HEK293 (cell line): Measurements from ENCODE around the gene TEC.
A peak's percentile ranks its signal among the peaks of the same experiment; 100 is the strongest.

ENCODE experiments used
- CTCF ChIA-PET: fragments of 350-600 bp; formaldehyde crosslinking; extraction: SDS; loops from one replicate; lab custom pipeline; 2021; ENCODE audit warnings: antibody characterized with exemption; lab: Yijun Ruan, JAX
- POLR2A ChIA-PET: fragments of 300-600 bp; formaldehyde crosslinking; extraction: SDS; loops from one replicate; lab custom pipeline; 2020; ENCODE audit warnings: antibody characterized with exemption, inconsistent platforms; lab: Yijun Ruan, JAX
- H3K27ac ChIP-seq: fragments of 200-500 bp; sonication (Bioruptor generic); 2 replicates; pipeline ENCODE4 v1.5.1; 2014; ENCODE audit warnings: low read depth, low read length, control low read depth, inconsistent platforms; ENCODE audit errors: extremely low read depth
- H3K36me3 ChIP-seq, 2 experiments: fragments of 200-500 bp in 1 of 2; sonication (Bioruptor generic) in 1 of 2; 1 replicate in 1 of 2; 2 replicates in 1 of 2; pipeline ENCODE4 v1.5.1; 2014 to 2017; ENCODE audit warnings: inconsistent platforms in 2 of 2, low read length in 2 of 2; ENCODE audit not compliant: control insufficient read depth in 2 of 2, insufficient read depth in 1 of 2
- H3K4me1 ChIP-seq: fragments of 200-500 bp; sonication (Bioruptor generic); 2 replicates; pipeline ENCODE4 v1.5.1; 2014; ENCODE audit warnings: mild to moderate bottlenecking, low read length, inconsistent platforms; ENCODE audit not compliant: control insufficient read depth, insufficient read depth
- H3K4me3 ChIP-seq: 2 replicates; pipeline ENCODE4 v1.5.1; 2011; ENCODE audit warnings: low read depth, mild to moderate bottlenecking, control low read depth, low read length, moderate library complexity
- H3K9me3 ChIP-seq: fragments of 200-500 bp; sonication (Bioruptor generic); 2 replicates; pipeline ENCODE4 v1.5.1; 2014; ENCODE audit warnings: low read depth, low read length, inconsistent platforms; ENCODE audit not compliant: control insufficient read depth, insufficient read depth
- FEZF1 ChIP-seq: fragments of 450-650 bp; formaldehyde crosslinking; IDR thresholded peaks from 2 replicates; pipeline ENCODE4 v1.5.1; 2016; ENCODE audit warnings: missing biosample characterization, missing genetic modification characterization
- GLIS1 ChIP-seq: fragments of 450-650 bp; formaldehyde crosslinking; IDR thresholded peaks from 2 replicates; pipeline ENCODE4 v1.5.1; 2016; ENCODE audit warnings: missing biosample characterization, missing genetic modification characterization
- OSR2 ChIP-seq: fragments of 450-650 bp; formaldehyde crosslinking; IDR thresholded peaks from 2 replicates; pipeline ENCODE4 v1.5.1; 2016; ENCODE audit warnings: missing biosample characterization, missing genetic modification characterization
- PATZ1 ChIP-seq: fragments of 450-650 bp; formaldehyde crosslinking; IDR thresholded peaks from 2 replicates; pipeline ENCODE4 v1.5.1; 2016; ENCODE audit warnings: missing biosample characterization, missing genetic modification characterization
- RBAK ChIP-seq: fragments of 450-650 bp; formaldehyde crosslinking; IDR thresholded peaks from 2 replicates; pipeline ENCODE4 v1.5.1; 2016; ENCODE audit warnings: missing biosample characterization, missing genetic modification characterization
- SALL2 ChIP-seq: fragments of 450-650 bp; formaldehyde crosslinking; IDR thresholded peaks from 2 replicates; pipeline ENCODE4 v1.5.0; 2017; ENCODE audit warnings: missing biosample characterization, mild to moderate bottlenecking, missing genetic modification characterization, borderline replicate concordance
- SCRT1 ChIP-seq: fragments of 450-650 bp; formaldehyde crosslinking; IDR thresholded peaks from 2 replicates; pipeline ENCODE4 v1.5.1; 2016; ENCODE audit warnings: missing biosample characterization, missing genetic modification characterization, borderline replicate concordance
- TSHZ1 ChIP-seq: fragments of 450-650 bp; formaldehyde crosslinking; IDR thresholded peaks from 2 replicates; pipeline ENCODE4 v1.5.1; 2016; ENCODE audit warnings: missing biosample characterization, missing genetic modification characterization, borderline replicate concordance
- ZBTB8A ChIP-seq: fragments of 450-650 bp; formaldehyde crosslinking; IDR thresholded peaks from 2 replicates; pipeline ENCODE4 v1.5.1; 2016; ENCODE audit warnings: missing biosample characterization, missing genetic modification characterization
- ZEB2 ChIP-seq: fragments of 450-650 bp; formaldehyde crosslinking; IDR thresholded peaks from 2 replicates; pipeline ENCODE4 v1.5.1; 2016; ENCODE audit warnings: missing biosample characterization, missing genetic modification characterization
- ZNF114 ChIP-seq: fragments of 450-650 bp; formaldehyde crosslinking; IDR thresholded peaks from 2 replicates; pipeline ENCODE4 v1.5.0; 2017; ENCODE audit warnings: missing biosample characterization, missing genetic modification characterization
- ZNF169 ChIP-seq: fragments of 450-650 bp; formaldehyde crosslinking; IDR thresholded peaks from 2 replicates; pipeline ENCODE4 v1.5.1; 2016; ENCODE audit warnings: missing biosample characterization, missing genetic modification characterization
- ZNF18 ChIP-seq: fragments of 450-650 bp; formaldehyde crosslinking; IDR thresholded peaks from 2 replicates; pipeline ENCODE4 v1.5.1; 2016; ENCODE audit warnings: missing biosample characterization, missing genetic modification characterization
- ZNF184 ChIP-seq: fragments of 450-650 bp; IDR thresholded peaks from 2 replicates; pipeline ENCODE4 v1.5.1; 2018; ENCODE audit warnings: missing biosample characterization, mild to moderate bottlenecking, missing genetic modification characterization
- ZNF24 ChIP-seq: fragments of 450-650 bp; formaldehyde crosslinking; IDR thresholded peaks from 2 replicates; pipeline ENCODE4 v1.5.1; 2016; ENCODE audit warnings: missing biosample characterization, missing genetic modification characterization
- ZNF335 ChIP-seq: fragments of 450-650 bp; formaldehyde crosslinking; conservative IDR thresholded peaks from 2 replicates; pipeline ENCODE4 v1.5.1; 2016; ENCODE audit warnings: missing biosample characterization, missing genetic modification characterization
- ZNF580 ChIP-seq: fragments of 450-650 bp; formaldehyde crosslinking; IDR thresholded peaks from 2 replicates; pipeline ENCODE4 v1.5.1; 2016; ENCODE audit warnings: missing biosample characterization, missing genetic modification characterization
- ZNF585B ChIP-seq: fragments of 450-650 bp; formaldehyde crosslinking; IDR thresholded peaks from 2 replicates; pipeline ENCODE4 v1.5.1; 2016; ENCODE audit warnings: missing biosample characterization, missing genetic modification characterization
- ZNF629 ChIP-seq: fragments of 450-650 bp; formaldehyde crosslinking; IDR thresholded peaks from 2 replicates; pipeline ENCODE4 v1.5.1; 2017; ENCODE audit warnings: missing biosample characterization, missing genetic modification characterization
- ZNF670 ChIP-seq: fragments of 450-650 bp; formaldehyde crosslinking; IDR thresholded peaks from 2 replicates; pipeline ENCODE4 v1.5.1; 2016; ENCODE audit warnings: missing biosample characterization, missing genetic modification characterization, low read depth
- ZNF701 ChIP-seq: fragments of 450-650 bp; formaldehyde crosslinking; IDR thresholded peaks from 2 replicates; pipeline ENCODE4 v1.5.1; 2016; ENCODE audit warnings: missing biosample characterization, missing genetic modification characterization
- ZNF76 ChIP-seq: fragments of 450-650 bp; formaldehyde crosslinking; IDR thresholded peaks from 2 replicates; pipeline ENCODE4; 2016; ENCODE audit warnings: low read depth, missing biosample characterization, missing genetic modification characterization, borderline replicate concordance

The TEC gene

GRCh38 chr4:48247878-48248558 is 21.6 kb downstream of the TEC start:
- CTCF ChIA-PET = interaction anchor here (0.7 kb wide), 1 partner anchor 90 kb away, joined by 3 read pairs; no protein-coding TSS in a partner anchor
- TF ChIP-seq FEZF1 (tag by site-specific recombination) = 0 out of 2 replicates have a peak, but pooled peaks have one; percentile 4
- no peak for TF ChIP-seq ZNF24 (tag by site-specific recombination)
- Histone ChIP-seq H3K9me3 (no peaks in the 10 kb centered on the region), H3K4me1 (no peaks in the 10 kb centered on the region), H3K27ac (no peak overlapping the region), H3K36me3 (no peaks in the 10 kb centered on the region), H3K4me3 (no peak overlapping the region)
- POLR2A ChIA-PET = no interaction called here

GRCh38 chr4:48247142-48247877 is 22.3 kb downstream of the TEC start:
- H3K4me1 ChIP-seq = no peaks in the 10 kb centered on the region
- CTCF ChIA-PET = no interaction called here
- H3K9me3 ChIP-seq = no peaks in the 10 kb centered on the region
- H3K36me3 ChIP-seq = no peaks in the 10 kb centered on the region
- H3K4me3 ChIP-seq = no peak overlapping the region
- TF ChIP-seq ZNF585B (tag by site-specific recombination) (no peak), ZNF76 (tag by site-specific recombination) (no peak), SCRT1 (tag by site-specific recombination) (0 out of 2 replicates have a peak, but pooled peaks have one; percentile 49), FEZF1 (tag by site-specific recombination) (peak; percentile 22; the same call in 1 of the 2 replicates), PATZ1 (no peak)
- no peak overlapping the region for H3K27ac ChIP-seq
- POLR2A ChIA-PET = no interaction called here

GRCh38 chr4:48244665-48245064 is 25.0 kb downstream of the TEC start:
- Histone ChIP-seq H3K36me3 (no peaks in the 10 kb centered on the region), H3K27ac (no peak overlapping the region), H3K4me3 (no peak overlapping the region), H3K9me3 (no peaks in the 10 kb centered on the region), H3K4me1 (no peaks in the 10 kb centered on the region)
- ChIA-PET CTCF (interaction anchor here (0.6 kb wide), 1 partner anchor 230 kb away, joined by 3 read pairs; no protein-coding TSS in a partner anchor), POLR2A (no interaction called here)
- TF ChIP-seq ZNF114 = no peak
- TF ChIP-seq ZNF335 (tag by site-specific recombination) = no peak
- no peak for TF ChIP-seq GLIS1 (tag by site-specific recombination)
- no peak for TF ChIP-seq ZNF701 (tag by site-specific recombination)
- TF ChIP-seq ZNF18 (tag by site-specific recombination) = no peak
- TF ChIP-seq ZNF629 = no peak
- TF ChIP-seq ZEB2 (tag by site-specific recombination) = no peak
- no peak for TF ChIP-seq ZBTB8A (tag by site-specific recombination)
- TF ChIP-seq OSR2 (tag by site-specific recombination) = no peak
- TF ChIP-seq ZNF184 = no peak
- no peak for TF ChIP-seq ZNF169 (tag by site-specific recombination)
- TF ChIP-seq RBAK (tag by site-specific recombination) = no peak
- TF ChIP-seq SALL2 = no peak
- TF ChIP-seq ZNF670 (tag by site-specific recombination) = no peak
- TF ChIP-seq SCRT1 (tag by site-specific recombination) = no peak
- no peak for TF ChIP-seq TSHZ1
- TF ChIP-seq ZNF580 (tag by site-specific recombination) = no peak
